OCI-M1 (cell line): ENCODE measurements around the gene IL20RB.
A peak's percentile ranks its signal among the peaks of the same experiment; 100 is the strongest.
"Not testable (repeated sequence)": the region's sequence is repeated elsewhere in the genome, so short reads cannot be mapped to it uniquely, and the experiment has no call there.

Source experiments
- DNase-seq: peaks from one replicate; lab custom pipeline; 2025; lab: John Stamatoyannopoulos, UW

IL20RB gene

GRCh38 chr3:136987398-136987980 is 29.7 kb downstream of the IL20RB start:
- not testable (repeated sequence) for DNase-seq

GRCh38 chr3:136988651-136989050 is 30.9 kb downstream of the IL20RB start:
- DNase-seq = no peak

- DNase-seq = no peak
Observed at GRCh38 chr3:136989781-136990524, 32.2 kb downstream of the IL20RB start.

- DNase-seq = no peak
Observed at GRCh38 chr3:136990826-136991225, 33.0 kb downstream of the IL20RB start.

GRCh38 chr3:136992115-136992514 is 34.3 kb downstream of the IL20RB start:
- DNase-seq = no peak

GRCh38 chr3:136994772-136995516 is 37.2 kb downstream of the IL20RB start:
- peak; percentile 57 for DNase-seq

- DNase-seq = no peak
Observed at GRCh38 chr3:136995652-136996051, 37.9 kb downstream of the IL20RB start.

GRCh38 chr3:137000039-137000438 is 42.3 kb downstream of the IL20RB start:
- DNase-seq = no peak

GRCh38 chr3:137007376-137007775 is 49.6 kb downstream of the IL20RB start:
- DNase-seq = not testable (repeated sequence)

GRCh38 chr3:137008131-137008530 is 50.3 kb downstream of the IL20RB start:
- no peak for DNase-seq

GRCh38 chr3:137008976-137009375 is 51.2 kb downstream of the IL20RB start:
- DNase-seq = no peak

GRCh38 chr3:137010137-137010536 is 52.4 kb downstream of the IL20RB start:
- no peak for DNase-seq

GRCh38 chr3:137011153-137011552 is 53.4 kb downstream of the IL20RB start:
- DNase-seq = no peak

- DNase-seq = no peak
Observed at GRCh38 chr3:137012097-137012501, 54.3 kb downstream of the IL20RB start.

- DNase-seq = peak; percentile 94
Observed at GRCh38 chr3:137013951-137014688, 56.3 kb downstream of the IL20RB start.

GRCh38 chr3:137017316-137017715 is 59.5 kb downstream of the IL20RB start:
- not testable (repeated sequence) for DNase-seq

- no peak for DNase-seq
Observed at GRCh38 chr3:137020315-137020714, 62.5 kb downstream of the IL20RB start.

- no peak for DNase-seq
Observed at GRCh38 chr3:137020888-137021287, 63.1 kb downstream of the IL20RB start.

GRCh38 chr3:137024348-137024747 is 66.6 kb downstream of the IL20RB start:
- no peak for DNase-seq

GRCh38 chr3:137026701-137027100 is 68.9 kb downstream of the IL20RB start:
- no peak for DNase-seq

GRCh38 chr3:137032465-137033120 is 74.8 kb downstream of the IL20RB start:
- DNase-seq = peak; percentile 86

GRCh38 chr3:137035631-137036030 is 77.8 kb downstream of the IL20RB start:
- DNase-seq = peak; percentile 35
